HG02943 (cell line): ENCODE data around the gene DNAJB1.

Experiments
- ATAC-seq: cut with Tn5 transposase; IDR thresholded peaks from one replicate; pipeline ENCODE4 v1.9.1; 2021; ENCODE audit warnings: mild to moderate bottlenecking, low read depth, moderate library complexity; ENCODE audit not compliant: unreplicated experiment

Gene DNAJB1

GRCh38 chr19:14497228-14497921 is 20.8 kb downstream of the DNAJB1 start:
- ATAC-seq: no peak

- ATAC-seq: no peak
Observed at GRCh38 chr19:14496834-14497227, 21.4 kb downstream of the DNAJB1 start.

GRCh38 chr19:14496029-14496833 is 22.0 kb downstream of the DNAJB1 start, which contains the start of gene GIPC1:
TSS of gene GIPC1 (minus strand) at chr19:14496127. CDS start at chr19:14482976, 13,151 bp downstream.
- ATAC-seq: no peak

- no peak for ATAC-seq
Observed at GRCh38 chr19:14495672-14496028, 22.5 kb downstream of the DNAJB1 start.

GRCh38 chr19:14494910-14495671 is 23.1 kb downstream of the DNAJB1 start:
- ATAC-seq: no peak

GRCh38 chr19:14494411-14494810 is 23.8 kb downstream of the DNAJB1 start:
- ATAC-seq: no peak

- no peak for ATAC-seq
Observed at GRCh38 chr19:14492756-14493337, 25.4 kb downstream of the DNAJB1 start.

GRCh38 chr19:14487370-14488125 is 30.6 kb downstream of the DNAJB1 start:
- ATAC-seq: no peak

GRCh38 chr19:14482172-14482941 is 35.8 kb downstream of the DNAJB1 start:
- no peak for ATAC-seq

GRCh38 chr19:14480700-14481079 is 37.5 kb downstream of the DNAJB1 start:
- ATAC-seq: no peak

GRCh38 chr19:14479975-14480699 is 38.1 kb downstream of the DNAJB1 start:
- ATAC-seq: no peak

GRCh38 chr19:14479309-14479974 is 38.8 kb downstream of the DNAJB1 start:
- ATAC-seq: no peak

- ATAC-seq: no peak
Observed at GRCh38 chr19:14478113-14478545, 40.1 kb downstream of the DNAJB1 start.

GRCh38 chr19:14477418-14478112 is 40.6 kb downstream of the DNAJB1 start:
- no peak for ATAC-seq

GRCh38 chr19:14476673-14477401 is 41.4 kb downstream of the DNAJB1 start:
- no peak for ATAC-seq

- ATAC-seq: no peak
Observed at GRCh38 chr19:14476327-14476672, 41.9 kb downstream of the DNAJB1 start.
